GM13976 (cell line): ENCODE measurements around the gene SLC7A6OS.

Experiments used
- DNase-seq: peaks from one replicate; pipeline ENCODE4 v3.0.0; 2012; ENCODE audit warnings: low spot score
- in situ Hi-C: fragments of 300-500 bp; cut with MboI; formaldehyde crosslinking; loops from one replicate; pipeline ENCODE4 v1.12.0; 2022; ENCODE audit warnings: low sequenced_read_pairs, mixed read lengths, inconsistent platforms; ENCODE audit not compliant: unreplicated experiment
- TF ChIP-seq, protein P1 (sequence below): IDR thresholded peaks from 2 replicates; pipeline ENCODE4 v1.5.1; 2012; ENCODE audit warnings: borderline replicate concordance, mild to moderate bottlenecking; ENCODE audit not compliant: insufficient read depth; ENCODE audit errors: extremely low read depth, missing control alignments, control extremely low read depth

SLC7A6OS gene

DNA sequence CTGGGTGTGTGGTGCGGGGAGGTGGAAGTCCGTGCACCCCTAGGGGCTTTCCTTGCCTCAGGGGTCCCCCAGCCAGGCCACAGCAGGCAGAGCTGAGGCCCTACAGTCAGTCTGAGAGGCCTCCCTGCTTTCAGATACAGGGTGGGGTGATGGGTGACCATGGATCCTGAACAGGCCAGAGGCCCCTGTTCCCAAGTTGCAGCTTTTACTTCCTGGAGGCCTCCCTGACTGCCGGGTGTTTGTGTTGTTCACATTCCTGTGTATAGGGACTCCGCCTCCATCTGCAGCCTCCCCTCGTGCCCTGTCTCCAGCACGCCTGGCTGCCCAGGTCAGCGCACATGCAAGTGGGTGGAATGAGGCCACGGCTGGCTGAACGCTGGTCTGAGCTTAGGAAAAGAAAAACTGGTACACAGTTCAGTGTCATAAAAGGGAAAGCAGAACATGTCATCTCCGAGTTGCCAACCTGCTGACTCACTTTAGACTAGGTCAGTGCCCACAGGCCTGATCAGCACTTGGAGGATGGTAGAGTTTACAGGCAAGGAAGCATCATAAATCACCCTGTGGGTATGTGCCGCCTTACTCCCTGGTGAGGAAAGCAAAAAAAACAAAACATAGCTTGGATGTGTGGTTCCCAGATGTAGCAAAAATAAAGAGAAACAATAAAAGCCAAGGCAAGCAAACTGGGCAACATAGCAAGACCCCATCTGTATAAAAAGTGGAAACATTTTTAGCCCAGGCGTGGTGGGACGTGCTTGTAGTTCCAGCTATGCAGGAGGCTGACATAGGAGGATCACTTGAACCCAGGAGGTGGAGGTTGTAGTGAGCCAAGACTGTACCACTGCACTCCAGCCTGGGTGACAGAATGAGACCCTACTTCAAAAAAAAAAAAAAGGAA lies 52.6 kb downstream of the SLC7A6OS start:
- TF ChIP-seq, protein P1, sequence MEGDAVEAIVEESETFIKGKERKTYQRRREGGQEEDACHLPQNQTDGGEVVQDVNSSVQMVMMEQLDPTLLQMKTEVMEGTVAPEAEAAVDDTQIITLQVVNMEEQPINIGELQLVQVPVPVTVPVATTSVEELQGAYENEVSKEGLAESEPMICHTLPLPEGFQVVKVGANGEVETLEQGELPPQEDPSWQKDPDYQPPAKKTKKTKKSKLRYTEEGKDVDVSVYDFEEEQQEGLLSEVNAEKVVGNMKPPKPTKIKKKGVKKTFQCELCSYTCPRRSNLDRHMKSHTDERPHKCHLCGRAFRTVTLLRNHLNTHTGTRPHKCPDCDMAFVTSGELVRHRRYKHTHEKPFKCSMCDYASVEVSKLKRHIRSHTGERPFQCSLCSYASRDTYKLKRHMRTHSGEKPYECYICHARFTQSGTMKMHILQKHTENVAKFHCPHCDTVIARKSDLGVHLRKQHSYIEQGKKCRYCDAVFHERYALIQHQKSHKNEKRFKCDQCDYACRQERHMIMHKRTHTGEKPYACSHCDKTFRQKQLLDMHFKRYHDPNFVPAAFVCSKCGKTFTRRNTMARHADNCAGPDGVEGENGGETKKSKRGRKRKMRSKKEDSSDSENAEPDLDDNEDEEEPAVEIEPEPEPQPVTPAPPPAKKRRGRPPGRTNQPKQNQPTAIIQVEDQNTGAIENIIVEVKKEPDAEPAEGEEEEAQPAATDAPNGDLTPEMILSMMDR, result no peak
- in situ Hi-C loops, result no loop called here
- no peak for DNase-seq

DNA sequence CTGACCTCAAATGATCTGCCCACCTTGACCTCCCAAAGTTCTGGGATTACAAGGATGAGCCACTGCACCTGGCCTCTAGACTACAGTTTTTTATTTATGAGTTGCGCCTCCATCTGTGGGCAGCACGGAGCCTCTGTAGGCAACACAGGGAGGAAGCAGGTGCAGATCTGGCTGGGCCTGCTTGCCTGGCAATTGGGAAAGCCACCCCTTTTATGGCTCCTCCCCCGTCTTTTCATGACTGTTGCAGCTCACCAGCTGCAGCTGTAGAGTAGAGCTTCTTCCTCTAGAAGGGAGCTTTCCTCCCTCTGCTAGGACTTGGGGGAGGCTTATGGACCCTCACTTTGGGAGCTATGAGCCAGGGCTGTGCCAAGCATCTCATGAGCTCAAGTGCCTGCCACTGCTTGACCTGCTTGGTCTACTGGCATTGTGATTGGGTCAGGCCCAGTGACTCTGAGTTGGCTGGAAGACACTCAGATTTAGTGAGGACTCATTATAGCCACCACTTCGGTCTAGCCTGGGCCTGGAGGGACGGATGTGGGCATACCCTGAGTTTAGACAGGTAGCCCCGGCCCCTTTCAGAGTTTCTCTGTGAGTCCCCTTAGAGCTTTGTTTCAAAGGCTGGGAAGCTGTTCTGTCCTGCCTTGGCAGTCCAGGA lies 53.4 kb downstream of the SLC7A6OS start:
- peak; percentile 83 for DNase-seq

DNA sequence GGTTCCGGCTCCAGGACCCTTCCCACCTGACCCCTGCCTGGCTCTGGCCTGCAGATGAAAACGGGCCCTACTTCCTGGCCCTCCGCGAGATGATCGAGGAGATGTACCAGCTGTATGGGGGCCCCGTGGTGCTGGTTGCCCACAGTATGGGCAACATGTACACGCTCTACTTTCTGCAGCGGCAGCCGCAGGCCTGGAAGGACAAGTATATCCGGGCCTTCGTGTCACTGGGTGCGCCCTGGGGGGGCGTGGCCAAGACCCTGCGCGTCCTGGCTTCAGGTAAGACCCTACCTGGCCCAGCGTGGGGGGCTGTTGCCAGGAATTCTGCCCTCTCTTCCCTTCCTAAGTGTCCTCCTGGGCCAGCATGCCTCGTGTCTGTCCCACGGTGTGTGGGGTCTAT lies 55.0 kb downstream of the SLC7A6OS start:
- no peak for DNase-seq
- TF ChIP-seq, protein P1, result no peak
- in situ Hi-C loops, result no loop called here

More for the DNA sequence above, 53.4 kb downstream of the SLC7A6OS start:
- in situ Hi-C loops, result no loop called here
- TF ChIP-seq, protein P1, result no peak

DNA sequence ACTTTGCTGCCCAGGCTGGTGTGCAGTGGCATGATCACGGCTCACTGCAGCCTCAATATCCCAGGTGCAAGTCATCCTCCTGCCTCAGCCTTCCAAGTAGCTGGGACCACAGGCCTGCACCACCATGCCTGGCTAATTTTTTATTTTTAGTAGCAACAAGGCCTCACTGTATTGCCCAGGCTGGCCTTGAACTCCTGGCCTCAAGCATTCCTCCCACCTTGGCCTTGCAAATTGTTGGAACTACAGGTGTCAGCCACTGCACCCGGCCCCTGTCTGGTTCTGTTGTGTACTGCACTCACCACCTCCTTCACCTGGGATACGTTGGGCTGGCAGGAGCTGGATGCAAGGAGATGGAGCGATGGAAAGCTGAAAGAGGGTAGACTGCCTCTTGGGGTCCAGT lies 57.0 kb downstream of the SLC7A6OS start:
- TF ChIP-seq, protein P1, result no peak
- in situ Hi-C loops, result no loop called here
- no peak for DNase-seq

DNA sequence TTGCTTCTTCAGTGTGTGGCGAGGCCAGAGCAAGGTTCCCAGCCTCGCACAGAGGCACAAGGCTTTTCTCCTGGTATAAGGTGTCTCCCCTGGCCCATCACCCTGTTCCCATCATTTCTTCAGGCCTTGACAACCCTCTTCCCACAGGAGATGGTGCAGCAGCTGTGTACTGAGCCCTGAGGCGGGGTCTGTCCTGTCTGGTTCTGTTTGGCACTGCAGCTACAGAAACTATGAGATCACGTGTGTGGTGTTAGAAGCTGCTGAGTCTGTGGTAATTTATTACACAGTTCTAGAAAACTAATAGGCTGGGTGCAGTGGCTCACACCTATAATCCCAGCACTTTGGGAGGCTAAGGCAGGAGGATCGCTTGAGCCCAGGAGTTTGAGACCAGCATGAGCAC lies 58.4 kb downstream of the SLC7A6OS start:
- TF ChIP-seq, protein P1, result no peak

DNA sequence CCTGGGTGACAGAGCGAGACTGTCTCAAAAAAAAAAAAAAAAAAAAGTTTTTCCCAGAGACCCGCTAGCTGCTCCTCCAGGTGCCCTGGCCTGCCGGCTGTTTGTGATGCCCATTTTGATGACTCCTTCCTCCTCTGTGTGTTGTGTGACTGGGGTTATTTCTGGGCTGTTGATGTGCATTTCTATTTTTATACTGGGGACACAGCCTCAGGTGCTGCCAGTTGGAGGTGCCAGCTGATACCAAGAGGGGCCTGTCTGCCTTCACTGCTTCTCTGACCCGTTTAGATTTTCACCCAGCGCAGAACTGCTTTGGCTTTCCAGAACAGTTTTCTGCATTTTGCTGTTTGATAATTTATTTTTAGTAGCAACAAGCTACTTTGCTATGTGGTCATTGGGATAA lies 58.9 kb downstream of the SLC7A6OS start:
- in situ Hi-C loops, result no loop called here
- TF ChIP-seq, protein P1, result no peak
- no peak for DNase-seq

More for the DNA sequence above, 58.4 kb downstream of the SLC7A6OS start:
- DNase-seq, result no peak
- in situ Hi-C loops, result no loop called here
